Liver (tissue), 9 donors: Measurements from ENCODE around the gene CROCC2. TPM values are rescaled to one million over a fixed set of nuclear protein-coding genes. Genes with fewer than 3 reads are reported as not detected.

Source experiments
- DNase-seq: peaks from one replicate; pipeline ENCODE4 v3.0.0-alpha.2; 2017; ENCODE audit warnings: low spot score
- H3K27ac ChIP-seq, 2 donors: one replicate each; pipeline ENCODE4 v1.7.0; 2013; ENCODE audit warnings: inconsistent platforms in 2 of 2, low read length in 2 of 2, control low read depth in 1 of 2, low read depth in 1 of 2, mild to moderate bottlenecking in 1 of 2
- H3K27me3 ChIP-seq, 4 donors: one replicate each; pipeline versions ENCODE4 v1.6.1 to v1.7.0; 2013; ENCODE audit warnings: low read length in 3 of 4, inconsistent platforms in 1 of 4, mild to moderate bottlenecking in 1 of 4, moderate library complexity in 1 of 4; ENCODE audit not compliant: control insufficient read depth in 4 of 4, insufficient read depth in 4 of 4
- H3K36me3 ChIP-seq, 4 donors: one replicate each; pipeline versions ENCODE4 v1.6.1 to v1.7.0; 2013; ENCODE audit warnings: low read length in 3 of 4, mild to moderate bottlenecking in 3 of 4, low read depth in 1 of 4, moderate library complexity in 1 of 4; ENCODE audit not compliant: control insufficient read depth in 4 of 4, insufficient read depth in 3 of 4
- H3K4me1 ChIP-seq, 4 donors: one replicate each; pipeline versions ENCODE4 v1.6.1 to v1.7.0; 2013; ENCODE audit warnings: low read length in 3 of 4, mild to moderate bottlenecking in 3 of 4, moderate library complexity in 1 of 4; ENCODE audit not compliant: control insufficient read depth in 4 of 4, insufficient read depth in 4 of 4
- H3K4me3 ChIP-seq, 3 donors: one replicate each; pipeline versions ENCODE4 v1.6.1 to v1.7.0; 2013; ENCODE audit warnings: low read length in 3 of 3, control low read depth in 1 of 3, low read depth in 1 of 3, mild to moderate bottlenecking in 1 of 3
- H3K9ac ChIP-seq, 2 donors: one replicate each; pipeline ENCODE4 v1.7.0; 2013; ENCODE audit warnings: low read length in 2 of 2, mild to moderate bottlenecking in 2 of 2, moderate library complexity in 2 of 2, control low read depth in 1 of 2, low read depth in 1 of 2
- H3K9me3 ChIP-seq, 4 donors: one replicate each; pipeline versions ENCODE4 v1.6.1 to v1.7.0; 2013; ENCODE audit warnings: low read length in 3 of 4; ENCODE audit not compliant: control insufficient read depth in 4 of 4
- EGR1 ChIP-seq, 2 donors: IDR thresholded peaks; 2 replicates each; pipeline ENCODE4 v1.6.1; 2016 to 2018; ENCODE audit warnings: antibody characterized with exemption in 2 of 2, low read depth in 2 of 2
- FOXA1 ChIP-seq: IDR thresholded peaks from 2 replicates; pipeline ENCODE4 v1.6.1; 2016; ENCODE audit warnings: antibody characterized with exemption
- FOXA2 ChIP-seq: IDR thresholded peaks from 2 replicates; pipeline ENCODE4 v1.6.1; 2016; ENCODE audit warnings: antibody characterized with exemption
- GABPA ChIP-seq, 2 donors: IDR thresholded peaks in 1 of 2; conservative IDR thresholded peaks in 1 of 2; 2 replicates each; pipeline ENCODE4 v1.6.1; 2016; ENCODE audit warnings: antibody characterized with exemption in 2 of 2, mild to moderate bottlenecking in 1 of 2, moderate library complexity in 1 of 2
- HNF4A ChIP-seq, 2 donors: conservative IDR thresholded peaks; 2 replicates each; pipeline ENCODE4 v1.6.1; 2016; ENCODE audit warnings: antibody characterized with exemption in 2 of 2, mild to moderate bottlenecking in 2 of 2
- HNF4G ChIP-seq: IDR thresholded peaks from 2 replicates; pipeline ENCODE4 v1.6.1; 2016; ENCODE audit warnings: antibody characterized with exemption
- NR2F2 ChIP-seq: IDR thresholded peaks from 2 replicates; pipeline ENCODE4 v1.6.1; 2016; ENCODE audit warnings: antibody characterized with exemption
- RAD21 ChIP-seq, 2 donors: IDR thresholded peaks; 2 replicates each; pipeline ENCODE4 v1.6.1; 2016; ENCODE audit warnings: antibody characterized with exemption in 2 of 2, mild to moderate bottlenecking in 2 of 2
- RXRA ChIP-seq, 2 donors: IDR thresholded peaks; 2 replicates each; pipeline ENCODE4 v1.6.1; 2017 to 2018; ENCODE audit warnings: antibody characterized with exemption in 2 of 2, mild to moderate bottlenecking in 1 of 2
- SP1 ChIP-seq: IDR thresholded peaks from 2 replicates; pipeline ENCODE4 v1.6.1; 2018; ENCODE audit warnings: antibody characterized with exemption, mild to moderate bottlenecking
- TAF1 ChIP-seq: conservative IDR thresholded peaks from 2 replicates; pipeline ENCODE4 v1.6.1; 2016; ENCODE audit warnings: antibody characterized with exemption, mild to moderate bottlenecking
- YY1 ChIP-seq: IDR thresholded peaks from 2 replicates; pipeline ENCODE4 v1.6.1; 2016; ENCODE audit warnings: antibody characterized with exemption, mild to moderate bottlenecking
- WGBS: extraction: QIAGEN DNeasy Blood & Tissue Kit; methylation state at CpG from one replicate; pipeline ENCODE4 v1.1.7; 2013; 5-methylcytosine and 5-hydroxymethylcytosine counted together
- polyA plus RNA-seq, 2 donors: library from polyadenylated mRNA; stranded (reverse) in 1 of 2; unstranded in 1 of 2; fragments of 200-250 nt in 1 of 2; fragments of >200 nt in 1 of 2; fragmentation: Nextera tagmentation in 1 of 2; extraction: Ambion mirVana in 1 of 2; gene quantifications; one replicate each; pipeline versions ENCODE4 v1.2.1 to v1.2.3, GENCODE V29; 2013 to 2015
- total RNA-seq, 2 donors: library from RNA; depleted of rRNA; stranded (reverse); fragments of >200 nt; gene quantifications; one replicate each; pipeline ENCODE4 v1.2.3, GENCODE V29; 2014
- TF ChIP-seq, protein P1 (sequence below): IDR thresholded peaks from 2 replicates; pipeline ENCODE4 v1.6.1; 2016; ENCODE audit warnings: antibody characterized with exemption
- TF ChIP-seq, protein P2 (sequence below): IDR thresholded peaks from 2 replicates; pipeline ENCODE4 v1.6.1; 2016; ENCODE audit warnings: antibody characterized with exemption
- TF ChIP-seq, protein P3 (sequence below): IDR thresholded peaks from 2 replicates; pipeline ENCODE4 v1.6.1; 2016; ENCODE audit warnings: antibody characterized with exemption, mild to moderate bottlenecking
- TF ChIP-seq, protein P4 (sequence below): IDR thresholded peaks from 2 replicates; pipeline ENCODE4 v1.6.1; 2016; ENCODE audit warnings: antibody characterized with exemption
- TF ChIP-seq, protein P5 (sequence below): fragments of 150-350 bp; IDR thresholded peaks from 2 replicates; pipeline ENCODE4 v1.5.1; 2017; ENCODE audit warnings: improper control_type of control experiment, low read depth, low read length; ENCODE audit not compliant: missing input control
- donor health status: healthy.
- donor health status: healthy.
- donor health status: healthy.
- donor health status: healthy.
- donor health status: healthy.

The CROCC2 gene
- total and polyA plus RNA-seq, 4 donors = under 0.01 to 0.13 (median 0.05) TPM

DNA sequence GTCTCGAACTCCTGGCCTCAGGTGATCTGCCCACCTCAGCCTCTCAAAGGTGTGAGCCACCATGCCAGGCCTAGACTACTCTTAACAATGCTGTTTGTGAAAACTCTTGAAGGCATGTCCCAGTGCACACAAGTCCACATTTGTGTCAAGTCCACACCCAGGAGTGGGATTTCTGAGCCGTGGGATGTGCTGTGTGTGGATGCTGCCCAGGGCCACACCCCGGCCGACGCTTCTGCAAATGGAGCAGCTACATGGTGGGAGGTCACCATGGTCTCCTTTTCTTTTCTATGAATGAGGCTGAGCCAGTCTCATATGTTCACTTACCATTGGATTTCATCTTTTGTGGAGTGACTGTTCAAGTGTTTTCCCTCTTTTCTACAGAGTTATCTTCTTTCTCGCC lies 108.1 kb downstream of the CROCC2 start:
- no peak overlapping the region for H3K27ac ChIP-seq
- peaks cover 0 to 6% (median 0%) of the 10 kb centered on the region in 4 donors for H3K4me1 ChIP-seq
- H3K9me3 ChIP-seq = no peaks in the 10 kb centered on the region
- TF ChIP-seq FOXA2 = no peak
- no peak for TF ChIP-seq EGR1 (IDR thresholded peaks at IDR 0.05; ENCODE audit: low read depth in 2 of 2)
- TF ChIP-seq, protein P1, sequence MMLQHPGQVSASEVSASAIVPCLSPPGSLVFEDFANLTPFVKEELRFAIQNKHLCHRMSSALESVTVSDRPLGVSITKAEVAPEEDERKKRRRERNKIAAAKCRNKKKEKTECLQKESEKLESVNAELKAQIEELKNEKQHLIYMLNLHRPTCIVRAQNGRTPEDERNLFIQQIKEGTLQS = no peak
- TF ChIP-seq HNF4G = no peak
- no peak for TF ChIP-seq HNF4A (conservative IDR thresholded peaks at IDR 0.05)
- no peak for TF ChIP-seq NR2F2
- TF ChIP-seq SP1 = no peak
- no peak for TF ChIP-seq TAF1
- TF ChIP-seq YY1 = no peak
- TF ChIP-seq, protein P2, sequence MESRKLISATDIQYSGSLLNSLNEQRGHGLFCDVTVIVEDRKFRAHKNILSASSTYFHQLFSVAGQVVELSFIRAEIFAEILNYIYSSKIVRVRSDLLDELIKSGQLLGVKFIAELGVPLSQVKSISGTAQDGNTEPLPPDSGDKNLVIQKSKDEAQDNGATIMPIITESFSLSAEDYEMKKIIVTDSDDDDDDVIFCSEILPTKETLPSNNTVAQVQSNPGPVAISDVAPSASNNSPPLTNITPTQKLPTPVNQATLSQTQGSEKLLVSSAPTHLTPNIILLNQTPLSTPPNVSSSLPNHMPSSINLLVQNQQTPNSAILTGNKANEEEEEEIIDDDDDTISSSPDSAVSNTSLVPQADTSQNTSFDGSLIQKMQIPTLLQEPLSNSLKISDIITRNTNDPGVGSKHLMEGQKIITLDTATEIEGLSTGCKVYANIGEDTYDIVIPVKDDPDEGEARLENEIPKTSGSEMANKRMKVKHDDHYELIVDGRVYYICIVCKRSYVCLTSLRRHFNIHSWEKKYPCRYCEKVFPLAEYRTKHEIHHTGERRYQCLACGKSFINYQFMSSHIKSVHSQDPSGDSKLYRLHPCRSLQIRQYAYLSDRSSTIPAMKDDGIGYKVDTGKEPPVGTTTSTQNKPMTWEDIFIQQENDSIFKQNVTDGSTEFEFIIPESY = no peak
- no peak for TF ChIP-seq RXRA (IDR thresholded peaks at IDR 0.05)
- no peak for TF ChIP-seq RAD21 (IDR thresholded peaks at IDR 0.05)
- TF ChIP-seq, protein P3, sequence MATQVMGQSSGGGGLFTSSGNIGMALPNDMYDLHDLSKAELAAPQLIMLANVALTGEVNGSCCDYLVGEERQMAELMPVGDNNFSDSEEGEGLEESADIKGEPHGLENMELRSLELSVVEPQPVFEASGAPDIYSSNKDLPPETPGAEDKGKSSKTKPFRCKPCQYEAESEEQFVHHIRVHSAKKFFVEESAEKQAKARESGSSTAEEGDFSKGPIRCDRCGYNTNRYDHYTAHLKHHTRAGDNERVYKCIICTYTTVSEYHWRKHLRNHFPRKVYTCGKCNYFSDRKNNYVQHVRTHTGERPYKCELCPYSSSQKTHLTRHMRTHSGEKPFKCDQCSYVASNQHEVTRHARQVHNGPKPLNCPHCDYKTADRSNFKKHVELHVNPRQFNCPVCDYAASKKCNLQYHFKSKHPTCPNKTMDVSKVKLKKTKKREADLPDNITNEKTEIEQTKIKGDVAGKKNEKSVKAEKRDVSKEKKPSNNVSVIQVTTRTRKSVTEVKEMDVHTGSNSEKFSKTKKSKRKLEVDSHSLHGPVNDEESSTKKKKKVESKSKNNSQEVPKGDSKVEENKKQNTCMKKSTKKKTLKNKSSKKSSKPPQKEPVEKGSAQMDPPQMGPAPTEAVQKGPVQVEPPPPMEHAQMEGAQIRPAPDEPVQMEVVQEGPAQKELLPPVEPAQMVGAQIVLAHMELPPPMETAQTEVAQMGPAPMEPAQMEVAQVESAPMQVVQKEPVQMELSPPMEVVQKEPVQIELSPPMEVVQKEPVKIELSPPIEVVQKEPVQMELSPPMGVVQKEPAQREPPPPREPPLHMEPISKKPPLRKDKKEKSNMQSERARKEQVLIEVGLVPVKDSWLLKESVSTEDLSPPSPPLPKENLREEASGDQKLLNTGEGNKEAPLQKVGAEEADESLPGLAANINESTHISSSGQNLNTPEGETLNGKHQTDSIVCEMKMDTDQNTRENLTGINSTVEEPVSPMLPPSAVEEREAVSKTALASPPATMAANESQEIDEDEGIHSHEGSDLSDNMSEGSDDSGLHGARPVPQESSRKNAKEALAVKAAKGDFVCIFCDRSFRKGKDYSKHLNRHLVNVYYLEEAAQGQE = no peak
- no peak for TF ChIP-seq GABPA (IDR thresholded peaks at IDR 0.05 in 1 of 2, conservative IDR thresholded peaks at IDR 0.05 in 1 of 2)
- TF ChIP-seq, protein P4, sequence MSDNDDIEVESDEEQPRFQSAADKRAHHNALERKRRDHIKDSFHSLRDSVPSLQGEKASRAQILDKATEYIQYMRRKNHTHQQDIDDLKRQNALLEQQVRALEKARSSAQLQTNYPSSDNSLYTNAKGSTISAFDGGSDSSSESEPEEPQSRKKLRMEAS = no peak
- TF ChIP-seq, protein P5, sequence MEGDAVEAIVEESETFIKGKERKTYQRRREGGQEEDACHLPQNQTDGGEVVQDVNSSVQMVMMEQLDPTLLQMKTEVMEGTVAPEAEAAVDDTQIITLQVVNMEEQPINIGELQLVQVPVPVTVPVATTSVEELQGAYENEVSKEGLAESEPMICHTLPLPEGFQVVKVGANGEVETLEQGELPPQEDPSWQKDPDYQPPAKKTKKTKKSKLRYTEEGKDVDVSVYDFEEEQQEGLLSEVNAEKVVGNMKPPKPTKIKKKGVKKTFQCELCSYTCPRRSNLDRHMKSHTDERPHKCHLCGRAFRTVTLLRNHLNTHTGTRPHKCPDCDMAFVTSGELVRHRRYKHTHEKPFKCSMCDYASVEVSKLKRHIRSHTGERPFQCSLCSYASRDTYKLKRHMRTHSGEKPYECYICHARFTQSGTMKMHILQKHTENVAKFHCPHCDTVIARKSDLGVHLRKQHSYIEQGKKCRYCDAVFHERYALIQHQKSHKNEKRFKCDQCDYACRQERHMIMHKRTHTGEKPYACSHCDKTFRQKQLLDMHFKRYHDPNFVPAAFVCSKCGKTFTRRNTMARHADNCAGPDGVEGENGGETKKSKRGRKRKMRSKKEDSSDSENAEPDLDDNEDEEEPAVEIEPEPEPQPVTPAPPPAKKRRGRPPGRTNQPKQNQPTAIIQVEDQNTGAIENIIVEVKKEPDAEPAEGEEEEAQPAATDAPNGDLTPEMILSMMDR = no peak
- 98% methylated on average over 6 of the region's 6 CpGs for WGBS
- H3K9ac ChIP-seq = no peak overlapping the region
- H3K36me3 ChIP-seq = peaks cover 0 to 6% (median 3%) of the 10 kb centered on the region in 4 donors
- H3K4me3 ChIP-seq = no peak overlapping the region
- H3K27me3 ChIP-seq = no peaks in the 10 kb centered on the region
- DNase-seq = peak; percentile 16

DNA sequence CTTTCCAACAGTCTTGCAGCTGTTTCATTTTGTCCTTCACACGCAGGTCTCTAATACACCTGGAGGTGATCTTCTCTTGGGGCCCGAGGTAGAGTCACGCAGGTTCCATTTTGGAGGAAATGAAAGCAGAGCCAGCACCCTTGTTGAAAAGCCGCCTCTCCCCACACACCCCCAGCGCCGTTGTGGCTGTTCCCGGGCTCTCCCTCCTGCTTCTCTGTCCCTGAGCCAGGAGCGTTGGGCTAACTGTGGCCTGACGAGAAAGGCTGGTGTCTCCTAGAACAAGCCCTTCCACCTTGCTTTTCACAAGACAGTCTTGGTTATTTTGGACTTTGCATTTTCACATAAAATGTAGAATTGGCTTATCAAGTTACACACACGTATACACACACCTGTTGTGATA lies 108.6 kb downstream of the CROCC2 start:
- TF ChIP-seq TAF1 = no peak
- no peak for TF ChIP-seq RXRA (IDR thresholded peaks at IDR 0.05)
- TF ChIP-seq FOXA1 = no peak
- no peak for TF ChIP-seq EGR1 (IDR thresholded peaks at IDR 0.05; ENCODE audit: low read depth in 2 of 2)
- no peak for TF ChIP-seq HNF4A (conservative IDR thresholded peaks at IDR 0.05)
- TF ChIP-seq, protein P5 = no peak
- TF ChIP-seq RAD21 (IDR thresholded peaks at IDR 0.05) = no peak
- no peak for TF ChIP-seq NR2F2
- TF ChIP-seq YY1 = no peak
- DNase-seq = peak; percentile 14
- peaks cover 0 to 9% (median 3%) of the 10 kb centered on the region in 4 donors for H3K36me3 ChIP-seq
- no peaks in the 10 kb centered on the region for H3K9me3 ChIP-seq
- peaks cover 0 to 1% (median 0%) of the 10 kb centered on the region in 4 donors for H3K4me1 ChIP-seq
- 94% methylated on average over 10 of the region's 10 CpGs for WGBS
- no peak overlapping the region for H3K9ac ChIP-seq
- no peak overlapping the region for H3K27ac ChIP-seq
- no peaks in the 10 kb centered on the region for H3K27me3 ChIP-seq
- H3K4me3 ChIP-seq = no peak overlapping the region
